ENCODE data around the gene FMN2. TPM values are rescaled to one million over a fixed set of nuclear protein-coding genes. Genes with fewer than 3 reads are reported as not detected.

The FMN2 gene
- total RNA-seq, 2 donors from 2014 or later: 26.9 to 27.2 TPM

- H3K4me3 ChIP-seq (ENCODE audit: low read length): no peak overlapping the region
- H3K4me3 Mint-ChIP-seq: no peak overlapping the region
- H3K4me1 ChIP-seq (ENCODE audit: control insufficient read depth, insufficient read depth, low read length): peaks cover 4% of the 10 kb centered on the region
- H3K27me3 Mint-ChIP-seq (ENCODE audit: insufficient read depth): no peaks in the 10 kb centered on the region
- H3K27me3 ChIP-seq (ENCODE audit: control insufficient read depth, insufficient read depth, low read length, poor library complexity, severe bottlenecking): no peaks in the 10 kb centered on the region
- H3K9me3 ChIP-seq (ENCODE audit: control insufficient read depth, low read length): no peaks in the 10 kb centered on the region
- H3K36me3 ChIP-seq (ENCODE audit: control insufficient read depth, insufficient read depth, low read length): peaks cover 19% of the 10 kb centered on the region
- no peak overlapping the region for H3K27ac Mint-ChIP-seq
- peak; percentile 64 for TF ChIP-seq CTCF (conservative IDR thresholded peaks at IDR 0.05)
- no peaks in the 10 kb centered on the region for H3K9me3 Mint-ChIP-seq
- peaks cover 5% of the 10 kb centered on the region for H3K36me3 Mint-ChIP-seq (ENCODE audit: low read depth)
- no peak overlapping the region for H3K27ac ChIP-seq (ENCODE audit: low read depth, low read length)
- WGBS, 2 experiments (ENCODE audit: insufficient coverage in 1 of 2, insufficient read length in 1 of 2): 92% methylated on average over 3 of the region's 3 CpGs; no CpG with 5 or more reads in 1 of the 2 experiments
- no peak overlapping the region for H3K9ac ChIP-seq (ENCODE audit: extremely low read depth, low read length, poor library complexity, severe bottlenecking)
- H3K4me1 Mint-ChIP-seq: peaks cover 9% of the 10 kb centered on the region
- DNase-seq: no peak
Observed at GRCh38 chr1:240487493-240487892, 395.8 kb downstream of the FMN2 start.

DNA sequence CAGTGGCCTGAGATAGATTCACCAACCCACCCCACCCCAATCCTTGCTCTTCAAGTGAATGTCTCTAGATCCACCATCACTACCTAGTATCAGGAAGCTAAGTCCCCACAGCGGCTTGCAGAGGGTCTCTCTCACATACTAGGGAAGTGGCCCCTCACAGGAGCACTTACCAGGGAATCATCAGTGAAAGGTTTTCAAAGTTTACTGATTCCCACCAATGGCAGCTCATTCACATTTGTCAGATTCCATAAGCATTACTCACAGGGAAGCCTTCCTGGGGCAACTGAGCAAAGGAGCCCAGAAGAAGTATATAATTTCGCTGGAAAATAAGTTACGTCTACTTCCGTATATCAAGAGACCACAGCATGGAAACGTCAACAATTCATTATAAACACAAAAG, 399.5 kb downstream of the FMN2 start:
- H3K27me3 Mint-ChIP-seq (ENCODE audit: insufficient read depth): no peaks in the 10 kb centered on the region
- WGBS, 2 experiments (ENCODE audit: insufficient coverage in 1 of 2, insufficient read length in 1 of 2): 47 to 77% methylated on average over 2 to 5 of the region's 5 CpGs
- H3K4me3 ChIP-seq (ENCODE audit: low read length): no peak overlapping the region
- no peaks in the 10 kb centered on the region for H3K4me1 ChIP-seq (ENCODE audit: control insufficient read depth, insufficient read depth, low read length)
- TF ChIP-seq CTCF (conservative IDR thresholded peaks at IDR 0.05): no peak
- H3K4me1 Mint-ChIP-seq: peaks cover 9% of the 10 kb centered on the region
- H3K27ac ChIP-seq (ENCODE audit: low read depth, low read length): no peak overlapping the region
- H3K9ac ChIP-seq (ENCODE audit: extremely low read depth, low read length, poor library complexity, severe bottlenecking): no peak overlapping the region
- peaks cover 9% of the 10 kb centered on the region for H3K36me3 Mint-ChIP-seq (ENCODE audit: low read depth)
- no peaks in the 10 kb centered on the region for H3K9me3 Mint-ChIP-seq
- peaks cover 33% of the 10 kb centered on the region for H3K36me3 ChIP-seq (ENCODE audit: control insufficient read depth, insufficient read depth, low read length)
- H3K4me3 Mint-ChIP-seq: no peak overlapping the region
- no peaks in the 10 kb centered on the region for H3K9me3 ChIP-seq (ENCODE audit: control insufficient read depth, low read length)
- no peaks in the 10 kb centered on the region for H3K27me3 ChIP-seq (ENCODE audit: control insufficient read depth, insufficient read depth, low read length, poor library complexity, severe bottlenecking)
- H3K27ac Mint-ChIP-seq: no peak overlapping the region
- peak; percentile 59 for DNase-seq

DNA sequence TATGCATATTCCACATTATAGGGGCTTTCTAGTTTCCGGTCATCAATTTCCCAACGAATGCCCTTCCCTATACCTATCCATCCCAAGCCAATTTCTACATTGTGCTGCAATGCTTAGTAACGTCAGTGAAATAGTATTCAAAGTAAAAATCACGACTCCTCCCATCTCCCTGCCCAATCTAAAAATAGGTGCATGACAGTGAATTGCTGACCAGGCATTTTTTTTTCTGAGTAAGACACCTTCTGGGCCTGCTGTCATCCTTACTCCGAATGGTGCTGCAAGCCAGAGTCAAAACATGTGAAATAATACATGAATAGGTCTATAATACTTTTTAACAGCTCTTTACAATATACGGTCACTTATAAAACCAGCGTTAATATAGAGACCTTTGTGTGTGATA, 400.1 kb downstream of the FMN2 start:
- no peak for DNase-seq
- Mint-ChIP-seq H3K4me3 (no peak overlapping the region), H3K4me1 (peaks cover 9% of the 10 kb centered on the region), H3K27me3 (ENCODE audit: insufficient read depth) (no peaks in the 10 kb centered on the region), H3K9me3 (no peaks in the 10 kb centered on the region), H3K27ac (no peak overlapping the region), H3K36me3 (ENCODE audit: low read depth) (peaks cover 13% of the 10 kb centered on the region)
- Histone ChIP-seq H3K27ac (ENCODE audit: low read depth, low read length) (no peak overlapping the region), H3K27me3 (ENCODE audit: control insufficient read depth, insufficient read depth, low read length, poor library complexity, severe bottlenecking) (no peaks in the 10 kb centered on the region), H3K4me1 (ENCODE audit: control insufficient read depth, insufficient read depth, low read length) (no peaks in the 10 kb centered on the region), H3K9ac (ENCODE audit: extremely low read depth, low read length, poor library complexity, severe bottlenecking) (no peak overlapping the region), H3K4me3 (ENCODE audit: low read length) (no peak overlapping the region), H3K9me3 (ENCODE audit: control insufficient read depth, low read length) (no peaks in the 10 kb centered on the region), H3K36me3 (ENCODE audit: control insufficient read depth, insufficient read depth, low read length) (peaks cover 37% of the 10 kb centered on the region)
- WGBS, 2 experiments (ENCODE audit: insufficient coverage in 1 of 2, insufficient read length in 1 of 2): 93% methylated on average over 4 to 7 of the region's 7 CpGs
- no peak for TF ChIP-seq CTCF (conservative IDR thresholded peaks at IDR 0.05)

All from endodermal cell (in vitro differentiated cells).